WI38 (cell line): ENCODE data around the gene ADARB1.
A peak's percentile ranks its signal among the peaks of the same experiment; 100 is the strongest.

ENCODE experiments used
- H3K4me3 ChIP-seq: 2 replicates; pipeline ENCODE4 v1.5.1; 2011; ENCODE audit warnings: low read depth, mild to moderate bottlenecking, control low read depth, low read length
- TF ChIP-seq, protein P1 (sequence below): IDR thresholded peaks from 2 replicates; pipeline ENCODE4 v1.5.1; 2012; ENCODE audit warnings: low read depth, mild to moderate bottlenecking, control low read depth, low read length

The ADARB1 gene

DNA sequence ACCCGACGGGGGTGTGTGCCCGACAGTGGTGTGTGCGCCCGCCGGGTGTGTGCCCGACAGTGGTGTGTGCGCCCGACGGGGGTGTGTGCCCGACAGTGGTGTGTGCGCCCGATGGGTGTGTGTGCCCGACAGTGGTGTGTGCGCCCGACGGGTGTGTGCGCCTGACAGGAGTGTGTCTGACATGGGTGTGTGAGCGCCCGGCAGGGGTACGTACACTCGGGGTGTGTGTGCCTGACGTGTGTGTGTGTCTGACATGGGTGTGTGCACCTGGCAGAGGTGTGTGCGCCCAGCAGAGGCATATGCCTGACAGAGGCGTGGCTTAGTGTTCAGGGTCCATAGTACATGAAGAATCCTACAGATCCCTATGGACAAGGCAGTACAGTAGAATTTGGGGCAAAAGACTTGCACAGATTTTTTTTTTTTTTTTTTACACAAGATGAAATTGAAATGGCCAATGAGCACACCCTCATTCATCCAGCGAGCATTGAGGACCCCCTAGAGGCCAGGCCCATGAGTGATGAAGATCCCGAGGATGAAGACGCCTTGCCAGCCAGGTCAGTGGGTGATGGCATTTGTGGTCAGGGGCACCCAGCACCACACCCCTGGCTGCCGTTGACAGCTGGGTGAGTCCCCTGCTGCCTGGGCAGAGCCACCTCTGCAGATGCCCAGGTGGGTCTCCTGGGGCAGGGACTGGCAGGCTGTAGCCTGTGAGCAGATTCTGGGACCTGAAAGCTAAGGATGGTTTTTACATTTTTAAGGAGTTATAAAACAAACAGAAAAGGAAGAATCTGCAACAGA, 60.1 kb downstream of the ADARB1 start:
- no peak overlapping the region for H3K4me3 ChIP-seq
- TF ChIP-seq, protein P1, sequence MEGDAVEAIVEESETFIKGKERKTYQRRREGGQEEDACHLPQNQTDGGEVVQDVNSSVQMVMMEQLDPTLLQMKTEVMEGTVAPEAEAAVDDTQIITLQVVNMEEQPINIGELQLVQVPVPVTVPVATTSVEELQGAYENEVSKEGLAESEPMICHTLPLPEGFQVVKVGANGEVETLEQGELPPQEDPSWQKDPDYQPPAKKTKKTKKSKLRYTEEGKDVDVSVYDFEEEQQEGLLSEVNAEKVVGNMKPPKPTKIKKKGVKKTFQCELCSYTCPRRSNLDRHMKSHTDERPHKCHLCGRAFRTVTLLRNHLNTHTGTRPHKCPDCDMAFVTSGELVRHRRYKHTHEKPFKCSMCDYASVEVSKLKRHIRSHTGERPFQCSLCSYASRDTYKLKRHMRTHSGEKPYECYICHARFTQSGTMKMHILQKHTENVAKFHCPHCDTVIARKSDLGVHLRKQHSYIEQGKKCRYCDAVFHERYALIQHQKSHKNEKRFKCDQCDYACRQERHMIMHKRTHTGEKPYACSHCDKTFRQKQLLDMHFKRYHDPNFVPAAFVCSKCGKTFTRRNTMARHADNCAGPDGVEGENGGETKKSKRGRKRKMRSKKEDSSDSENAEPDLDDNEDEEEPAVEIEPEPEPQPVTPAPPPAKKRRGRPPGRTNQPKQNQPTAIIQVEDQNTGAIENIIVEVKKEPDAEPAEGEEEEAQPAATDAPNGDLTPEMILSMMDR = no peak

DNA sequence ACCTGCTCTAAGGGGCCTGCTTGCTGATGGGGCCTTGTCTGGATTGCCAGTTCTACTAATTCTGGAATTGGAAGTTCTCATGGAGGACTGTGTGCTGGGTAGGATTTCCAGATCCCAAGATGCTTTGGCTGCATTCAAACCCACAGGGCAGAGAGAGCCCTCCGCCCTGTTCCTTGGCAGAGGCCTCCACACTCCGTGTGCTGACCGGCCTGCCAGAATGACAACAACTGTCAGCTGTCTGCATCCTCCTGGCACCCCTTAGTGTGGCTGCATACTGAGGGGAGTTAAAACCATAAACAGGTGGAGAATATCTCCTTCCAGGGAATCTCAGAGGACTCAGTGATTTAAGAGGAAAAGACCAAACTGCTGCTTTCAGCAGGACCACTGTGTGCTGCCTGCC, 60.7 kb downstream of the ADARB1 start:
- H3K4me3 ChIP-seq = no peak overlapping the region
- TF ChIP-seq, protein P1 = no peak

DNA sequence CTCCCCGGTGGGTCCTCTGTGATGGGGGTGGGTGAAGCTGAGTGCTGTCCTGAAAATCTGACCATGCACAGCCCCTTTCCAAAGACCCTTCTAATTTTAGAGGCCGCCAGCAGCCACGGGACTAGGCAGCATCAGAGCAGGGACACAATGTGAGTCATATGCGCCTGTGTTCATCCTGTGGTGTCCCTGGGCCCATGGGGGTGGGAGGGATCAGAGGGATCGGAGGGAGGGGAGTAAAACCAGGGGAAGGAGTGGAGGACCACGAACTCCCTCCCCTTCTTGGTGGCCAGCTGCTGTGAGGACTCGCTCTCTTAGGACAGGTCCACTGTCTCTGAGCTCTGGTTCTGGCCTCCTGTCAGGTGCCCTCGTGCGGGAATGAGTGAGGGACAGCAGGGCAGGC, 61.5 kb downstream of the ADARB1 start:
- no peak overlapping the region for H3K4me3 ChIP-seq
- TF ChIP-seq, protein P1 = no peak

DNA sequence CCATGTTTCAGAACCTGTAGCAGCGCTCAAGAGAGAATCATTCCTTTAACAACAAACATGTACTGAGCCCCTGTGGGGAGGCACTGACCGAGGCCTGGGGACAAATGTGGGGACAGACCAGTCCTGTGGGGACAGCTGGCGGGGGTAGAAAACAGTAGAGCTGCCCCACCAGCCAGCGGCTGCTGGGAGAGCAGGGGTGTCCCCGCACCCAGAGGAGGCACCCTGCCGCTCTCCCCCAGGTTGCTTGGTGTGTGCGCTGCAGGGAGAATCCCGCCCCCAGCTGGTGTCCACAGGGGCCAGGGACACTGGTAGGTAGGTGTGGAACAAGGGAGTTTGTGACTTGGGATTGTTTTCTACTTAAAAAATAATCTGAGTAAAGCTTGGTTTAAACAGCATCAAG, 62.1 kb downstream of the ADARB1 start:
- H3K4me3 ChIP-seq = no peak overlapping the region
- TF ChIP-seq, protein P1 = no peak

DNA sequence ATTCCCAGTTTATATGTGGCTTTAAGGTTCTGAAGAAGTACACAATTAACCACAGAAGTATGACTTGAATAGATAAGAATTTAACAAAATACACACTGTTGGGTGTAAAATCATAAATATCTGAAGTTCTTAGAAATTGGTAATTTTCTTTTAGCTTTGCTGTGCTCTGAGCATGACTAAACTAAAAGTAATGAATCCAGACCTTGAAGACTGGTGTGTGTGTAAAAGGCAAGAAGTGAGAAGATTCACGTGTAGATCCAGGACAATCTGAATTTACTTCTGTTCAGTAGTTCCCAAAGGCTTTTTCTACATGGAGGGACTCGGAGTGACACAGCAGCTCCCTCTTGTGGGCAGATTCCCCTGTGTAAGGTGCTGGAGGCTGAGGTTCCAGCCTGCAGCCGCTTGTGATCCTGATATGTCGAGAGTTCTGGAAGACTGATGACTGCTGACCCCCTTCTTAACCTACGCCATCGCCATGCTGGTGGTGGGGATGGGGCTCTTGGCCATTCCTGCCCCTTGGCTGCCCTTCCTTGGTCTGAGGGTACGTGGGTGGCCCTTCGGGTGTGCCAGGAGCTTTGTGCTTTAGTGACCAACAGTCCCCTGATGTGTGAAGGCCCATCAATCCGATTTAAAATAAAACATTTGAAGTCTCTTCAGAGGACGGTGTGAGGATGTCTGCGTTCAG, 62.7 kb downstream of the ADARB1 start:
- TF ChIP-seq, protein P1 = peak; percentile 74
- H3K4me3 ChIP-seq = no peak overlapping the region

DNA sequence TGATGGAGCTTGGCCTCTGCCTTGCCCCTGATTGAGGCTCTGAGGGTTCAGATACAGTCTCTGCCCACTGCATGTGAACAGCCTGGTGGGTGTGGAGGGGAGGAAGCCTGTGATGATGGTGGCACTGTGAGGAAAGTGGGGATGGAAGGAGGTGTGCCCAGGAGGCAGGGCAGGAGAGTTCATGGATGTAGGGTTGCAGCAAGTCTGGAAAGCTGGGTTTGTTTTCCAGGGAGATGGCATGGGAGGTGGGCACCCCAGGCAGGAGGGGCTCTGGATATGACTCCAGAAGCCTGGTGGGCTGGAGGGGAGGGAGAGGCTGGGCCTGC, 63.2 kb downstream of the ADARB1 start:
- TF ChIP-seq, protein P1 = no peak

More for the DNA sequence above, 63.2 kb downstream of the ADARB1 start:
- H3K4me3 ChIP-seq = no peak overlapping the region
